ENCODE data around the gene PPP1R3F.
"Not testable (repeated sequence)": the region's sequence is repeated elsewhere in the genome, so short reads cannot be mapped to it uniquely, and the experiment has no call there.

The PPP1R3F gene

DNA sequence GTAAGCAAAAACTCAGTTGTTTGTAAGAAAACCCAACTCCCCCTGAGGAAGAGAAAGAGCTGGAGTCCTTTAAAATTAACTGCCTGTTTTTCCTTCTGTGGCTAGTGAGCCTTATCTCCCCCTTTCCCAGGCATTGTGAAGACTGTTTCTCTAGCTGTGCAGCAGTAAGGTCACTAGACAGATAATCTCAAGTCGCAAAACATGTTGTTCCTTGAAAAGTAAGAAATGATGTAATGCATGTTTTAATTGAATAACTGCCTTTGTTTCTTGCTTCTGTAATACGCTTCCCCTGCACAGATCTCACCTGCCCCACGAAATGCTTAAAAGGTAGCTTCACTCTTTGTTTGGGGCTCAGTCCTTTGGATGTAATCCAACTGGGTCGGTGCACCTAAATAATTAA, 46.5 kb downstream of the PPP1R3F start:
- H3K27me3 ChIP-seq (ENCODE audit: insufficient read depth, low read length) = no peaks in the 10 kb centered on the region
- H2AFZ ChIP-seq (ENCODE audit: low read length) = no peak overlapping the region
- no peaks in the 10 kb centered on the region for H3K36me3 ChIP-seq (ENCODE audit: insufficient read depth, low read length)
- H3K79me2 ChIP-seq (ENCODE audit: insufficient read depth, low read length) = no peaks in the 10 kb centered on the region
- no peak for TF ChIP-seq EZH2 (IDR thresholded peaks at IDR 0.05; ENCODE audit: borderline replicate concordance, low read length)
- TF ChIP-seq, protein P1, sequence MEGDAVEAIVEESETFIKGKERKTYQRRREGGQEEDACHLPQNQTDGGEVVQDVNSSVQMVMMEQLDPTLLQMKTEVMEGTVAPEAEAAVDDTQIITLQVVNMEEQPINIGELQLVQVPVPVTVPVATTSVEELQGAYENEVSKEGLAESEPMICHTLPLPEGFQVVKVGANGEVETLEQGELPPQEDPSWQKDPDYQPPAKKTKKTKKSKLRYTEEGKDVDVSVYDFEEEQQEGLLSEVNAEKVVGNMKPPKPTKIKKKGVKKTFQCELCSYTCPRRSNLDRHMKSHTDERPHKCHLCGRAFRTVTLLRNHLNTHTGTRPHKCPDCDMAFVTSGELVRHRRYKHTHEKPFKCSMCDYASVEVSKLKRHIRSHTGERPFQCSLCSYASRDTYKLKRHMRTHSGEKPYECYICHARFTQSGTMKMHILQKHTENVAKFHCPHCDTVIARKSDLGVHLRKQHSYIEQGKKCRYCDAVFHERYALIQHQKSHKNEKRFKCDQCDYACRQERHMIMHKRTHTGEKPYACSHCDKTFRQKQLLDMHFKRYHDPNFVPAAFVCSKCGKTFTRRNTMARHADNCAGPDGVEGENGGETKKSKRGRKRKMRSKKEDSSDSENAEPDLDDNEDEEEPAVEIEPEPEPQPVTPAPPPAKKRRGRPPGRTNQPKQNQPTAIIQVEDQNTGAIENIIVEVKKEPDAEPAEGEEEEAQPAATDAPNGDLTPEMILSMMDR (IDR thresholded peaks at IDR 0.05; ENCODE audit: low read length) = no peak
- no peak overlapping the region for H3K4me2 ChIP-seq (ENCODE audit: low read length)
- no peaks in the 10 kb centered on the region for H4K20me1 ChIP-seq (ENCODE audit: insufficient read depth, low read length)
- H3K4me1 ChIP-seq (ENCODE audit: insufficient read depth, low read length, severe bottlenecking) = no peaks in the 10 kb centered on the region
- no peak overlapping the region for H3K27ac ChIP-seq (ENCODE audit: low read depth, low read length, poor library complexity, severe bottlenecking)
- no peak overlapping the region for H3K9ac ChIP-seq (ENCODE audit: low read length)
- H3K9me3 ChIP-seq (ENCODE audit: low read length) = no peaks in the 10 kb centered on the region
- H3F3A ChIP-seq (ENCODE audit: insufficient read depth, low read length) = no peaks in the 10 kb centered on the region
- no peaks in the 10 kb centered on the region for H3K9me2 ChIP-seq (ENCODE audit: low read depth, low read length)
- no peak overlapping the region for H3K4me3 ChIP-seq (ENCODE audit: low read depth, low read length, poor library complexity, severe bottlenecking)

DNA sequence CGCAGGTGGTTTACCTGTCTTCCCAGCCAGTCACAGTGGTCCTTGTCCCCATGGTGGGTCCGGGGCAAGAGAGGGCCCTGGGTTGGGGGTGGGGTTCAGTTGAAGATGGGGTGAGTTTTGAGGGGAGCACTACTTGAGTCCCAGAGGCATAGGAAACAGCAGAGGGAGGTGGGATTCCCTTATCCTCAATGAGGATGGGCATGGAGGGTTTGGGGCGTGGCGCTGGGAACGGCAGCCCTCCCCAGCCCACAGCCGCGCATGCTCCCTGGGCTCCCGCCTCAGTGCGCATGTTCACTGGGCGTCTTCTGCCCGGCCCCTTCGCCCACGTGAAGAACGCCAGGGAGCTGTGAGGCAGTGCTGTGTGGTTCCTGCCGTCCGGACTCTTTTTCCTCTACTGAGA, 52.1 kb downstream of the PPP1R3F start, which contains the start of gene GAGE12J:
Gene GAGE12J, plus strand, starts transcription at position 301 of the 400 bp plus-strand sequence. CDS start 1,157 bp downstream, outside the sequence.
- not testable (repeated sequence) for H2AFZ ChIP-seq (ENCODE audit: low read length); H3K4me1 ChIP-seq (ENCODE audit: insufficient read depth, low read length, severe bottlenecking); H3K4me2 ChIP-seq (ENCODE audit: low read length); H3K79me2 ChIP-seq (ENCODE audit: insufficient read depth, low read length); H3K4me3 ChIP-seq (ENCODE audit: low read depth, low read length, poor library complexity, severe bottlenecking); H4K20me1 ChIP-seq (ENCODE audit: insufficient read depth, low read length); H3K9ac ChIP-seq (ENCODE audit: low read length); H3K36me3 ChIP-seq (ENCODE audit: insufficient read depth, low read length); H3K27me3 ChIP-seq (ENCODE audit: insufficient read depth, low read length); H3K9me3 ChIP-seq (ENCODE audit: low read length); H3K9me2 ChIP-seq (ENCODE audit: low read depth, low read length); H3F3A ChIP-seq (ENCODE audit: insufficient read depth, low read length); H3K27ac ChIP-seq (ENCODE audit: low read depth, low read length, poor library complexity, severe bottlenecking)

DNA sequence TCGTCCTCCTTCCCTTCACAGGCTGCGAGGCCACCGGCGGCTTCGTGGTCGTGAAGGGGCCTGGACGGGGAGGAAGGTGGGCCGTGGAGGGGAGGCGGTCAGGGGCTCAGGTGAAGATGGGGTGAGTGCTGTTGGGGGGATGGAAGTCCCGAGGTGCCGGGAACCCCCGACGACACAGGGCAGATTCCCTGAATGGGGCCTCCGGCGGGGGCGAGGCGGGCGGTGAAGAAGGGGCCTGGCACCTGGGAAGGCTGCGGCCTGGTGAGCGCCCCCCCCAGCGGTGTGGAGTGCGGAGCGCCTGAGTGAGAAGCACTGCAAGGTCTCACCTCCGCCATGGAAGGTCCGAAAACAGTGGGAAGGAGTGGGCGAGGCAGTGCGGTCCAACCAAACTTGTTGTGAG, 52.7 kb downstream of the PPP1R3F start:
- H3K9ac ChIP-seq (ENCODE audit: low read length); H4K20me1 ChIP-seq (ENCODE audit: insufficient read depth, low read length); H3K27me3 ChIP-seq (ENCODE audit: insufficient read depth, low read length); H3K9me2 ChIP-seq (ENCODE audit: low read depth, low read length); H3K4me2 ChIP-seq (ENCODE audit: low read length); H3K79me2 ChIP-seq (ENCODE audit: insufficient read depth, low read length); H3K4me3 ChIP-seq (ENCODE audit: low read depth, low read length, poor library complexity, severe bottlenecking); H3F3A ChIP-seq (ENCODE audit: insufficient read depth, low read length); H3K4me1 ChIP-seq (ENCODE audit: insufficient read depth, low read length, severe bottlenecking); H2AFZ ChIP-seq (ENCODE audit: low read length); H3K36me3 ChIP-seq (ENCODE audit: insufficient read depth, low read length); H3K9me3 ChIP-seq (ENCODE audit: low read length); H3K27ac ChIP-seq (ENCODE audit: low read depth, low read length, poor library complexity, severe bottlenecking): not testable (repeated sequence)

DNA sequence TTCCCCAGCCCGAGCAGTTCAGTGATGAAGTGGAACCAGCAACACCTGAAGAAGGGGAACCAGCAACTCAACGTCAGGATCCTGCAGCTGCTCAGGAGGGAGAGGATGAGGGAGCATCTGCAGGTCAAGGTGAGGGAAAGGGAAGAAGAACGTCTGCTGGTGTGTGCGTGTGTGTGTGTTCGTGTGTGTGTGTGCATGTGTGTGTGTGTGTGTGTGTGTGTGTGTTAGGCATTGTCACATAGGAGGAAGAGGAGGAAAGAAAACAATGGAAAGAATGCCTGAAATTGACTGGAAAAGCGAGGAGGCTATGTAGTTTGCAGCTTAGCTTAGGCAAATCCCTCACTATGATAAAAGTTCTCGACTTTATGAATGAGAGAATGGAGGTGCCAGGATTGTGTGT, 54.1 kb downstream of the PPP1R3F start:
- not testable (repeated sequence) for H3K79me2 ChIP-seq (ENCODE audit: insufficient read depth, low read length); H3K4me1 ChIP-seq (ENCODE audit: insufficient read depth, low read length, severe bottlenecking); H3K4me2 ChIP-seq (ENCODE audit: low read length); H3K27ac ChIP-seq (ENCODE audit: low read depth, low read length, poor library complexity, severe bottlenecking); H2AFZ ChIP-seq (ENCODE audit: low read length); H3K9me3 ChIP-seq (ENCODE audit: low read length); H3K9ac ChIP-seq (ENCODE audit: low read length); H3K36me3 ChIP-seq (ENCODE audit: insufficient read depth, low read length); H3K4me3 ChIP-seq (ENCODE audit: low read depth, low read length, poor library complexity, severe bottlenecking); H3F3A ChIP-seq (ENCODE audit: insufficient read depth, low read length); H4K20me1 ChIP-seq (ENCODE audit: insufficient read depth, low read length); H3K9me2 ChIP-seq (ENCODE audit: low read depth, low read length); H3K27me3 ChIP-seq (ENCODE audit: insufficient read depth, low read length)

DNA sequence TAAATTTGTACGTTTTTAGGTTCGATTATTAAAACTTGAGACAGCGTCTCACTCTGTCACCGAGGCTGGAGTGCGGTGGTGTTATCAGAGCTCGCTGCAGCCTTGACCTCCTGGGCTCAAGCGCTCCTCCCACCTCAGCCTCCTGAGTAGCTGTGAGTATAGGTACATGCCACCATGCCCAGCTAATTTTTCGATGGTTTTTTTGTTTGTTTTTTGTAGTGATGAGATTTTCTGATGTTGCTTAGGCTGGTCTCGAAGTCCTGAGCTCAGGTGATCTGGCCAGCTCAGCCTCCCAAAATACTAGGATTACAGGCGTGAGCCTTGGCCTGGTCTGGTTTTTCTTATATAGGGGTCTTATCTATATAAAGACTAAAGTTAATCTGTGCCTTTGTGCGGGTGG, 60.8 kb downstream of the PPP1R3F start:
- not testable (repeated sequence) for H3K9me2 ChIP-seq (ENCODE audit: low read depth, low read length); H3K4me2 ChIP-seq (ENCODE audit: low read length); H3K9ac ChIP-seq (ENCODE audit: low read length); H2AFZ ChIP-seq (ENCODE audit: low read length); H3F3A ChIP-seq (ENCODE audit: insufficient read depth, low read length); H3K36me3 ChIP-seq (ENCODE audit: insufficient read depth, low read length); H3K9me3 ChIP-seq (ENCODE audit: low read length); H3K27ac ChIP-seq (ENCODE audit: low read depth, low read length, poor library complexity, severe bottlenecking); H3K27me3 ChIP-seq (ENCODE audit: insufficient read depth, low read length); H3K4me1 ChIP-seq (ENCODE audit: insufficient read depth, low read length, severe bottlenecking); H3K79me2 ChIP-seq (ENCODE audit: insufficient read depth, low read length); H4K20me1 ChIP-seq (ENCODE audit: insufficient read depth, low read length); H3K4me3 ChIP-seq (ENCODE audit: low read depth, low read length, poor library complexity, severe bottlenecking)

DNA sequence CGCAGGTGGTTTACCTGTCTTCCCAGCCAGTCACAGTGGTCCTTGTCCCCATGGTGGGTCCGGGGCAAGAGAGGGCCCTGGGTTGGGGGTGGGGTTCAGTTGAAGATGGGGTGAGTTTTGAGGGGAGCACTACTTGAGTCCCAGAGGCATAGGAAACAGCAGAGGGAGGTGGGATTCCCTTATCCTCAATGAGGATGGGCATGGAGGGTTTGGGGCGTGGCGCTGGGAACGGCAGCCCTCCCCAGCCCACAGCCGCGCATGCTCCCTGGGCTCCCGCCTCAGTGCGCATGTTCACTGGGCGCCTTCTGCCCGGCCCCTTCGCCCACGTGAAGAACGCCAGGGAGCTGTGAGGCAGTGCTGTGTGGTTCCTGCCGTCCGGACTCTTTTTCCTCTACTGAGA, 61.7 kb downstream of the PPP1R3F start, which contains the start of gene GAGE13:
Gene GAGE13, plus strand, starts transcription at position 301 of the 400 bp plus-strand sequence. CDS start 1,156 bp downstream, outside the sequence.
- not testable (repeated sequence) for H3K36me3 ChIP-seq (ENCODE audit: insufficient read depth, low read length); H3K9me2 ChIP-seq (ENCODE audit: low read depth, low read length); H3F3A ChIP-seq (ENCODE audit: insufficient read depth, low read length); H3K27me3 ChIP-seq (ENCODE audit: insufficient read depth, low read length); H2AFZ ChIP-seq (ENCODE audit: low read length); H3K27ac ChIP-seq (ENCODE audit: low read depth, low read length, poor library complexity, severe bottlenecking); H3K4me2 ChIP-seq (ENCODE audit: low read length); H3K4me1 ChIP-seq (ENCODE audit: insufficient read depth, low read length, severe bottlenecking); H3K79me2 ChIP-seq (ENCODE audit: insufficient read depth, low read length); H4K20me1 ChIP-seq (ENCODE audit: insufficient read depth, low read length); H3K4me3 ChIP-seq (ENCODE audit: low read depth, low read length, poor library complexity, severe bottlenecking); H3K9me3 ChIP-seq (ENCODE audit: low read length); H3K9ac ChIP-seq (ENCODE audit: low read length)

DNA sequence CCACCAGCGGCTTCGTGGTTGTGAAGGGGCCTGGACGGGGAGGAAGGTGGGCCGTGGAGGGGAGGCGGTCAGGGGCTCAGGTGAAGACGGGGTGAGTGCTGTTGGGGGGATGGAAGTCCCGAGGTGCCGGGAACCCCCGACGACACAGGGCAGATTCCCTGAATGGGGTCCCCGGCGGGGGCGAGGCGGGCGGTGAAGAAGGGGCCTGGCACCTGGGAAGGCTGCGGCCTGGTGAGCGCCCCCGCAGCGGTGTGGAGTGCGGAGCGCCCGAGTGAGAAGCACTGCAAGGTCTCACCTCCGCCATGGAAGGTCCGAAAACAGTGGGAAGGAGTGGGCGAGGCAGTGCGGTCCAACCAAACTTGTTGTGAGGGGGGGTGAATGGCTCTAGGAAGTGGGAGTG, 62.2 kb downstream of the PPP1R3F start:
- H3K4me1 ChIP-seq (ENCODE audit: insufficient read depth, low read length, severe bottlenecking); H3K9ac ChIP-seq (ENCODE audit: low read length); H3K4me2 ChIP-seq (ENCODE audit: low read length); H3K9me3 ChIP-seq (ENCODE audit: low read length); H3K79me2 ChIP-seq (ENCODE audit: insufficient read depth, low read length); H3K27me3 ChIP-seq (ENCODE audit: insufficient read depth, low read length); H3K36me3 ChIP-seq (ENCODE audit: insufficient read depth, low read length); H2AFZ ChIP-seq (ENCODE audit: low read length); H4K20me1 ChIP-seq (ENCODE audit: insufficient read depth, low read length); H3K9me2 ChIP-seq (ENCODE audit: low read depth, low read length); H3K27ac ChIP-seq (ENCODE audit: low read depth, low read length, poor library complexity, severe bottlenecking); H3F3A ChIP-seq (ENCODE audit: insufficient read depth, low read length); H3K4me3 ChIP-seq (ENCODE audit: low read depth, low read length, poor library complexity, severe bottlenecking): not testable (repeated sequence)
